ENCODE measurements around the gene NIBAN1.

DNA sequence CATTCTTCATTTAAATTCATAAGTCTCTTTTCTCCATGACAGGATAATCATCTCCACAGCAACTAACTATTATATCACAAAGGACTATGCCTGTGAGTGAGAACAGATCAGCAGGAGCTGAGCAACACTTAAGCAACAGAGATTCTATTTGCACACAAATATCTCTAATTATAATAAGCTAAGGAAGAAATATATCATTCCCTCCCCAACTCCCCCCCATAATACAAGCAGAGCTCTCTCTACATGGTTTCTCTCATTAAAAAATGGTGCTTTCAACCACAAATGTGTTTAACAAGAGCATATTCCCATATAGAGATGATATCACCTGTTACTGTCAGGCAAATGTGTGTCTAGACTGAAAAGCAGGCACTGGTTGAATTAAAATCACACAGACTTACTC, 34.5 kb upstream of the NIBAN1 start:
- TF ChIP-seq CTCF (conservative IDR thresholded peaks at IDR 0.05) (no peak), ZFX (IDR thresholded peaks at IDR 0.05) (no peak)

Measured in C4-2B (cell line).